OCI-LY7 (cell line): ENCODE results near the gene TMED5.

ENCODE experiments used
- EZH2phosphoT487 ChIP-seq: fragments of 200-600 bp; sonication (generic); IDR thresholded peaks from 2 replicates; pipeline ENCODE4 v1.6.1; 2018; ENCODE audit warnings: low read depth, borderline replicate concordance, mild to moderate bottlenecking, mixed run types, antibody characterized with exemption, low read length, moderate library complexity, mixed read lengths
- TF ChIP-seq, protein P1 (sequence below): fragments of 200-600 bp; sonication (generic); conservative IDR thresholded peaks from 2 replicates; pipeline ENCODE4 v1.5.1; 2014; ENCODE audit warnings: mild to moderate bottlenecking, antibody characterized with exemption, low read length, moderate library complexity, mixed read lengths

DNA sequence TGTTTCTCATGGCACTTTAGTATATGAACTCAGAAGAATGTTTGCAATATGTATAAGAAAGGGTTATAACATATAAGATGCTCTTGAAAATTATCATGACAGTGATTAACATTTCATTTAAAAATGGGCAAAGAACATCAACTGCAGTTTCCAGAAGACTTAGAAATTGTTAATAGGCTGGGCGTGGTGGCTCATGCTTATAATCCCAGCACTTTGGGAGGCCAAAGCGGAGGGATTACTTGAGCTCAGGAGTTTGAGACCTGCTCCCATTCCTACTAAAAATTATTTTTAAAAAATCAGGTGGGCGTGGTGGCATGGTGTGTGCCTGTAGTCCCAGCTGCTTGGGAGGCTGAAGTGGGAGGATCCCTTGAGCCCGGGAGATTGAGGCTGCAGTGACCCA is 78.1 kb downstream of the TMED5 start:
- TF ChIP-seq, protein P1, sequence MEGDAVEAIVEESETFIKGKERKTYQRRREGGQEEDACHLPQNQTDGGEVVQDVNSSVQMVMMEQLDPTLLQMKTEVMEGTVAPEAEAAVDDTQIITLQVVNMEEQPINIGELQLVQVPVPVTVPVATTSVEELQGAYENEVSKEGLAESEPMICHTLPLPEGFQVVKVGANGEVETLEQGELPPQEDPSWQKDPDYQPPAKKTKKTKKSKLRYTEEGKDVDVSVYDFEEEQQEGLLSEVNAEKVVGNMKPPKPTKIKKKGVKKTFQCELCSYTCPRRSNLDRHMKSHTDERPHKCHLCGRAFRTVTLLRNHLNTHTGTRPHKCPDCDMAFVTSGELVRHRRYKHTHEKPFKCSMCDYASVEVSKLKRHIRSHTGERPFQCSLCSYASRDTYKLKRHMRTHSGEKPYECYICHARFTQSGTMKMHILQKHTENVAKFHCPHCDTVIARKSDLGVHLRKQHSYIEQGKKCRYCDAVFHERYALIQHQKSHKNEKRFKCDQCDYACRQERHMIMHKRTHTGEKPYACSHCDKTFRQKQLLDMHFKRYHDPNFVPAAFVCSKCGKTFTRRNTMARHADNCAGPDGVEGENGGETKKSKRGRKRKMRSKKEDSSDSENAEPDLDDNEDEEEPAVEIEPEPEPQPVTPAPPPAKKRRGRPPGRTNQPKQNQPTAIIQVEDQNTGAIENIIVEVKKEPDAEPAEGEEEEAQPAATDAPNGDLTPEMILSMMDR = no peak
- TF ChIP-seq EZH2phosphoT487 = no peak
